Measurements from ENCODE around the gene WWOX.

The WWOX gene

GRCh38 chr16:78441298-78441697 lies 341.8 kb downstream of the WWOX start:
- DNase-seq = no peak

GRCh38 chr16:78443542-78444364 lies 344.3 kb downstream of the WWOX start:
- no peak for DNase-seq

- no peak for DNase-seq
These were observed 346.4 kb downstream of the WWOX start for GRCh38 chr16:78445818-78446217.

GRCh38 chr16:78446486-78446885 lies 347.0 kb downstream of the WWOX start:
- DNase-seq = no peak

GRCh38 chr16:78446992-78447563 lies 347.6 kb downstream of the WWOX start:
- no peak for DNase-seq

- DNase-seq = no peak
These were observed 349.3 kb downstream of the WWOX start for GRCh38 chr16:78448658-78449271.

GRCh38 chr16:78450255-78450654 lies 350.8 kb downstream of the WWOX start:
- no peak for DNase-seq

- DNase-seq = no peak
These were observed 352.6 kb downstream of the WWOX start for GRCh38 chr16:78452025-78452555.

GRCh38 chr16:78455861-78456260 lies 356.4 kb downstream of the WWOX start:
- DNase-seq = no peak

GRCh38 chr16:78458588-78458987 lies 359.1 kb downstream of the WWOX start:
- no peak for DNase-seq

GRCh38 chr16:78460428-78460827 lies 361.0 kb downstream of the WWOX start:
- DNase-seq = peak; percentile 29

GRCh38 chr16:78461087-78461486 lies 361.6 kb downstream of the WWOX start:
- no peak for DNase-seq

- DNase-seq = peak; percentile 71
These were observed 362.2 kb downstream of the WWOX start for GRCh38 chr16:78461496-78462287.

GRCh38 chr16:78462288-78463208 lies 363.1 kb downstream of the WWOX start:
- no peak for DNase-seq

GRCh38 chr16:78463591-78463990 lies 364.1 kb downstream of the WWOX start:
- no peak for DNase-seq

- DNase-seq = no peak
These were observed 365.4 kb downstream of the WWOX start for GRCh38 chr16:78464833-78465232.

- no peak for DNase-seq
These were observed 366.3 kb downstream of the WWOX start for GRCh38 chr16:78465730-78466129.

- DNase-seq = no peak
These were observed 370.3 kb downstream of the WWOX start for GRCh38 chr16:78469787-78470186.

GRCh38 chr16:78473031-78473699 lies 373.7 kb downstream of the WWOX start:
- DNase-seq = no peak

GRCh38 chr16:78474762-78475161 lies 375.3 kb downstream of the WWOX start:
- DNase-seq = no peak

- no peak for DNase-seq
These were observed 377.2 kb downstream of the WWOX start for GRCh38 chr16:78476615-78477014.

Data from fibroblast of skin of back (primary cell).